Panc1 (cell line): ENCODE results near the gene VTI1A.

Experiments used
- CTCF ChIP-seq: fragments of 450-650 bp; IDR thresholded peaks from 2 replicates; pipeline ENCODE4 v1.5.1; 2017; ENCODE audit warnings: mild to moderate bottlenecking
- POLR2AphosphoS5 ChIP-seq: IDR thresholded peaks from 2 replicates; pipeline ENCODE4 v1.6.1; 2012; ENCODE audit warnings: mild to moderate bottlenecking, low read depth, low read length, moderate library complexity

DNA sequence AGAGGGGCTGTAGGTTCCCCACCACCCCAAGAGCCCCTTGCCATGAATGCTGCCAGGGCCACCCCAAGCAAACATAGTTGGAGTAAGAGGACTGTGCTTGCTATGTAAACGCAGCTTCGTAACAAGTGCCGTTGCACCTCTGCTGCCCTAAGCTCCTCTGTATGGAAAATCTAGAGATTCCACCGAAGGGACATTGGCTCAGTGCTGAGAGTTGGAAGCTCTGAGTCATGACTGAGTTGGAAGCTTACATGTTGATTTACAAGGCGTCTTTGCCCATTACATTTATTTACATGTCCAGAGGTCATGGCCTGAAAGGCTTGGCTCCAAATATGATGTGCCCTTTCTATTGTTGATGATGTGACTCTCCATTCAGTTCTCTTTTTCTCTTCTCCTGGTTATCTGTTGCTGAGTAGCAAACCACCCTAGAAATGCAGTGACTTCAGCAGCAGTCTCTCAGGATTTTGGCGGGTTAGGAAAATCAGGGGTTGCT is 270.0 kb downstream of the VTI1A start:
- TF ChIP-seq CTCF (no peak), POLR2AphosphoS5 (peak; percentile 84)
